Spleen (tissue), 11 donors: ENCODE results near the gene ZNF609. TPM values are rescaled to one million over a fixed set of nuclear protein-coding genes. Genes with fewer than 3 reads are reported as not detected.
A peak's percentile ranks its signal among the peaks of the same experiment; 100 is the strongest.
"Not testable (repeated sequence)": the region's sequence is repeated elsewhere in the genome, so short reads cannot be mapped to it uniquely, and the experiment has no call there.

ENCODE experiments used
- DNase-seq: peaks from one replicate; pipeline ENCODE4 v3.0.0-alpha.2; 2020
- H3K27ac ChIP-seq, 8 donors: fragments of 200-600 bp; sonication (generic) in 7 of 8; 1 replicate in 4 of 8; 2 replicates in 4 of 8; pipeline versions ENCODE4 v1.5.0 to v1.8.0; 2016 to 2021; ENCODE audit warnings: inconsistent platforms in 4 of 8, mild to moderate bottlenecking in 4 of 8, moderate library complexity in 1 of 8
- H3K27me3 ChIP-seq, 7 donors: fragments of 200-600 bp; sonication (generic) in 6 of 7; replicated peaks in 1 of 7; 1 replicate in 4 of 7; 2 replicates in 3 of 7; pipeline versions ENCODE4 v1.5.0 to v1.8.0; 2016 to 2021; ENCODE audit warnings: inconsistent platforms in 3 of 7, mild to moderate bottlenecking in 1 of 7
- H3K36me3 ChIP-seq, 6 donors: fragments of 200-600 bp; sonication (generic) in 5 of 6; 1 replicate in 4 of 6; 2 replicates in 2 of 6; pipeline versions ENCODE4 v1.5.0 to v1.8.0; 2016 to 2021; ENCODE audit warnings: inconsistent platforms in 2 of 6
- H3K4me1 ChIP-seq, 6 donors: fragments of 200-600 bp; sonication (generic) in 5 of 6; 1 replicate in 3 of 6; 2 replicates in 3 of 6; pipeline versions ENCODE4 v1.5.0 to v1.8.0; 2016 to 2021; ENCODE audit warnings: inconsistent platforms in 3 of 6
- H3K4me3 ChIP-seq, 8 donors: fragments of 200-600 bp; sonication (generic) in 7 of 8; 1 replicate in 4 of 8; 2 replicates in 4 of 8; pipeline versions ENCODE4 v1.5.0 to v1.8.0; 2016 to 2021; ENCODE audit warnings: inconsistent platforms in 4 of 8, mild to moderate bottlenecking in 4 of 8, moderate library complexity in 2 of 8
- H3K9me3 ChIP-seq, 8 donors: fragments of 200-600 bp; sonication (generic) in 7 of 8; 1 replicate in 4 of 8; 2 replicates in 4 of 8; pipeline versions ENCODE4 v1.5.0 to v1.8.0; 2016 to 2021; ENCODE audit warnings: inconsistent platforms in 4 of 8
- POLR2A ChIP-seq, 3 donors: fragments of 450-650 bp; IDR thresholded peaks; one replicate each; pipeline ENCODE4 v1.5.1; 2017; ENCODE audit warnings: antibody characterized with exemption in 3 of 3, mild to moderate bottlenecking in 1 of 3
- POLR2AphosphoS5 ChIP-seq, 3 donors: sonication (generic); formaldehyde crosslinking; IDR thresholded peaks; one replicate each; pipeline ENCODE4 v1.5.1; 2017; ENCODE audit warnings: antibody characterized with exemption in 3 of 3
- WGBS, 5 donors: extraction: QIAGEN DNeasy Blood & Tissue Kit in 3 of 5; methylation state at CpG; one replicate each; pipeline versions ENCODE4 v1.1.5 to v1.1.7; 2013 to 2018; 5-methylcytosine and 5-hydroxymethylcytosine counted together
- intact Hi-C: fragments of 100-400 bp; cut with DNase I; formaldehyde crosslinking; loops from one replicate; pipeline ENCODE4 v1.15.0; 2023; ENCODE audit warnings: low total_unique reads
- polyA plus RNA-seq, 3 donors: library from polyadenylated mRNA; stranded (reverse); fragments of 200-250 nt; gene quantifications; one replicate each; pipeline ENCODE4 v1.2.1, GENCODE V29; 2013
- total RNA-seq, 7 donors: library from RNA; depleted of rRNA in 3 of 7; stranded (reverse); fragments of >200 nt in 3 of 7; fragmentation: NEBNext Ultra II Directional in 4 of 7; extraction: Animal tissue kit (Norgen Biotek cat#: 25700) in 4 of 7; gene quantifications; one replicate each; pipeline versions ENCODE4 v1.1.0 to v1.2.1, GENCODE V29; 2016 to 2021
- TF ChIP-seq, protein P1 (sequence below), 11 experiments: fragments of 200-600 bp in 7 of 11; fragments of 450-650 bp in 4 of 11; sonication (generic) in 4 of 11; IDR thresholded peaks in 8 of 11; conservative IDR thresholded peaks in 3 of 11; 1 replicate in 7 of 11; 2 replicates in 4 of 11; pipeline versions ENCODE4 v1.4.0 to v1.8.0; 2016 to 2021; ENCODE audit warnings: antibody characterized with exemption in 11 of 11, inconsistent platforms in 4 of 11, mild to moderate bottlenecking in 1 of 11
- donor health status: healthy with polysubstance abuse.
- donor health status: DM: no; HTN: no; CAD: no; lungs with moderate emphysema.
- donor health status: DM: no; HTN: no; CAD: no.
- donor health status: Bipolar disorder and iron deficiency.
- donor health status: healthy.
- donor health status: DM: no; HTN: no; CAD: no.
- donor health status: DM: yes; HTN: yes; CAD: no.

Gene ZNF609
- total and polyA plus RNA-seq, 10 donors = 2.4 to 55.7 (median 38.8) TPM

DNA sequence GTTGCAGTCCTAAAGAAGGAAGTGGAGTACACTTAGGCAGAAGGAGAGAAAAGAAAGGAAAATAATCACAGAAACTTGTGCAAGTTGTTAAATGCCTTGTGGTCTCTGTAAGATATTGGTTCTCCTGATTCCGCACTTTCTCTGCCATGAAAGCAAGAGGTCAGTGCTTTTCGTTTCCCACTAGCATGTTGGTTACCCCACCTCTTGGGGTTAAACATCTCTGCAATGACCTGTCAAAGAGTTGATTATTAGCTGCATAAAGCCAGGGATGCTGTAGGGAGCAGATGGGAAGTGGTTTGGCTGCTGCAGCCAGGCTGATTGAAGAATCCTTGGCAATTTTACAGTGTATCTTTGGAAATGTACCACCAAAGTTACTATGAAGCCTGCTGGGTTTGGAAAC lies 33.3 kb downstream of the ZNF609 start:
- H3K4me1 ChIP-seq = peaks cover 0 to 28% (median 7%) of the 10 kb centered on the region in 6 donors
- 76 to 86% (median 84%) methylated on average over 2 of the region's 2 CpGs for WGBS, 5 donors

DNA sequence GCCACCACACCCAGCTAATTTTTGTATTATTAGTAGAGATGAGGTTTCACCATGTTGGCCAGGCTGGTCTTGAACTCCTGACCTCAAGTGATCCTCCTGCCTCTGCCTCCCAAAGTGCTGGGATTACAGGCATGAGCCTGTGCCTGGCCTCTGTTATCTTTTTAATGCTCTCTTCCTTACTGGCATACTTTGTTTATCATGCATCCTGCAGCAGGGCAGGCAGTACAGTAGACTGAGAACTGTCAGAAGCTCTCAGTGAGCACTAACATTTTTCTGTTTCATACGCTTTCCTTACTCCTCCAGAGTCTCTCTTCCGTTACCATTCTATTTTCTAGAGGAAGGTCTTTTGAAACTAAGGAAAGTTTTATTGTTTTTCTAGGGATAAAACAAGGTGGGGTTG lies 35.6 kb downstream of the ZNF609 start:
- H3K4me3 ChIP-seq, H3K27me3 ChIP-seq, H3K27ac ChIP-seq, intact Hi-C loops, H3K9me3 ChIP-seq, DNase-seq: not testable (repeated sequence)
- H3K4me1 ChIP-seq = peaks cover under 1 to 41% (median 13%) of the 10 kb centered on the region in 6 donors
- 86 to 94% (median 91%) methylated on average over 2 of the region's 2 CpGs for WGBS, 5 donors
- H3K36me3 ChIP-seq = peaks cover 0 to 27% (median 11%) of the 10 kb centered on the region in 6 donors

More for the DNA sequence above, 33.3 kb downstream of the ZNF609 start:
- H3K4me3 ChIP-seq = no peak overlapping the region
- no peaks in the 10 kb centered on the region for H3K9me3 ChIP-seq
- no peaks in the 10 kb centered on the region for H3K27me3 ChIP-seq
- intact Hi-C loops = no loop called here
- H3K36me3 ChIP-seq = peaks cover 0 to 23% (median 0%) of the 10 kb centered on the region in 6 donors
- no peak for TF ChIP-seq POLR2A (IDR thresholded peaks at IDR 0.05)
- TF ChIP-seq, protein P1, sequence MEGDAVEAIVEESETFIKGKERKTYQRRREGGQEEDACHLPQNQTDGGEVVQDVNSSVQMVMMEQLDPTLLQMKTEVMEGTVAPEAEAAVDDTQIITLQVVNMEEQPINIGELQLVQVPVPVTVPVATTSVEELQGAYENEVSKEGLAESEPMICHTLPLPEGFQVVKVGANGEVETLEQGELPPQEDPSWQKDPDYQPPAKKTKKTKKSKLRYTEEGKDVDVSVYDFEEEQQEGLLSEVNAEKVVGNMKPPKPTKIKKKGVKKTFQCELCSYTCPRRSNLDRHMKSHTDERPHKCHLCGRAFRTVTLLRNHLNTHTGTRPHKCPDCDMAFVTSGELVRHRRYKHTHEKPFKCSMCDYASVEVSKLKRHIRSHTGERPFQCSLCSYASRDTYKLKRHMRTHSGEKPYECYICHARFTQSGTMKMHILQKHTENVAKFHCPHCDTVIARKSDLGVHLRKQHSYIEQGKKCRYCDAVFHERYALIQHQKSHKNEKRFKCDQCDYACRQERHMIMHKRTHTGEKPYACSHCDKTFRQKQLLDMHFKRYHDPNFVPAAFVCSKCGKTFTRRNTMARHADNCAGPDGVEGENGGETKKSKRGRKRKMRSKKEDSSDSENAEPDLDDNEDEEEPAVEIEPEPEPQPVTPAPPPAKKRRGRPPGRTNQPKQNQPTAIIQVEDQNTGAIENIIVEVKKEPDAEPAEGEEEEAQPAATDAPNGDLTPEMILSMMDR (IDR thresholded peaks at IDR 0.05 in 8 of 11, conservative IDR thresholded peaks at IDR 0.05 in 3 of 11) = no peak
- DNase-seq = no peak
- H3K27ac ChIP-seq = no peak overlapping the region

DNA sequence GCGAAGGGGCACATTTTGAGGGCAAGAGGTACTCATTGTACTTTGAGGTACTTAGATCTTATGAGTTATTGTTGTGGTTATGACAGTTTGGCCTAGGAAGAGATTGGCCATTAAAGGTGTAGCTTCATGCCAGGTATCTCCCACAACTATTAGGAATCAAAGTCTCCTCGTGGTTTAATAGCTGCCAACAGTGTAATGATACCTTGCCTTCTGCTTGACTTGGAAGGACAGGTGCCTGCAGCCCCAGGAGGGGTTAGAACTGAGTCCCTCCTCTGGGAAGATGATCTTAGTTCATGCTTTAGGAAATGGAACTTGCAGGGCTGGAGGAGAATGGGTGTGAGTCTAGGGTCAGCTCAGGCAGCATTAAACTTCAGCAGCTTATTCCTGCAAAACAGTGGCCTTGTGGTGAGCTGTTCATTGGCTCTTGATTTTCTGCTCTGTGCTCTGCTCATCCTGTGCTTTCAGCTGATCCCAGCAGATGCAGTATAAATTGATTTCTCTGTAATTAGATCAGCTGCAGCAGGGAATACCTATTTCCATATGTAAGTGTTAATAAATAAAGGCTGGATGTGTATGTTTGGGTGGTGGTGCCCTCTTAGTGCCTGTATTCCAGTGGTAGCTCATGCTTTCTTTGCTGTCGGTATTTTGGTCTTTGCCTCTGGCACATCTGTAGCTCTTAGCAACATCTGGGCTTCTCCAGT lies 40.5 kb downstream of the ZNF609 start:
- no peaks in the 10 kb centered on the region for H3K9me3 ChIP-seq
- intact Hi-C loops = no loop called here
- H3K4me3 ChIP-seq = no peak overlapping the region
- peaks cover 31 to 73% (median 53%) of the 10 kb centered on the region in 6 donors for H3K4me1 ChIP-seq
- DNase-seq = no peak
- H3K36me3 ChIP-seq = peaks cover 0 to 37% (median 13%) of the 10 kb centered on the region in 6 donors
- no peak for TF ChIP-seq POLR2A (IDR thresholded peaks at IDR 0.05)
- TF ChIP-seq, protein P1 (IDR thresholded peaks at IDR 0.05 in 8 of 11, conservative IDR thresholded peaks at IDR 0.05 in 3 of 11) = no peak
- TF ChIP-seq POLR2AphosphoS5 (IDR thresholded peaks at IDR 0.05) = no peak
- H3K27ac ChIP-seq = peak overlapping the region in 4 of 8 donors; percentile 68 to 78 (median 70)
- 60 to 82% (median 62%) methylated on average over 3 of the region's 3 CpGs for WGBS, 5 donors
- H3K27me3 ChIP-seq = no peaks in the 10 kb centered on the region

DNA sequence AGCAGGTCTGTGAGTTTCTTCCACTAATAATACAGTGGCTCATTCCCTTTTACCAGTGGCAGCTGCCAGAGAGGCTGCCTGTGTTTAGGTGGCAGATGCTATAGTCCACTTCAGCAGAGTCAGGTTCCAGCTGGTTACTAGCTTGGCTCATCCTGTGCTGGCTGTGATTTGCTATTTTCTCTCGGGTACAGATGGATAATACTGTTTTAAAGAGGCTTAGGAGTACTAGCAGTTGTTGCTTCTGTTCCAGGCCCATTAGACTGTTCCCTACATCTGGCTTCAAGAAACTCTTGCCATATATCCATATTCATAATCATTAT lies 41.0 kb downstream of the ZNF609 start:
- intact Hi-C loops = no loop called here

More for the DNA sequence above, 41.0 kb downstream of the ZNF609 start:
- no peak for DNase-seq
- Histone ChIP-seq H3K27ac (peak overlapping the region in 4 of 8 donors; percentile 68 to 78 (median 70)), H3K27me3 (no peaks in the 10 kb centered on the region), H3K9me3 (no peaks in the 10 kb centered on the region), H3K4me3 (no peak overlapping the region), H3K36me3 (peaks cover 0 to 39% (median 13%) of the 10 kb centered on the region in 6 donors), H3K4me1 (peaks cover 31 to 74% (median 52%) of the 10 kb centered on the region in 6 donors)
- 60 to 100% (median 89%) methylated on average over 1 of the region's 1 CpG for WGBS, 5 donors
- TF ChIP-seq POLR2A (IDR thresholded peaks at IDR 0.05) = no peak
- TF ChIP-seq POLR2AphosphoS5 (IDR thresholded peaks at IDR 0.05) = no peak
- TF ChIP-seq, protein P1 (IDR thresholded peaks at IDR 0.05 in 8 of 11, conservative IDR thresholded peaks at IDR 0.05 in 3 of 11) = no peak
